Mesothelial cell of epicardium (in vitro differentiated cells): ENCODE data around the gene CLEC16A. TPM values are rescaled to one million over a fixed set of nuclear protein-coding genes. Genes with fewer than 3 reads are reported as not detected.

ENCODE experiments used
- DNase-seq, 2 experiments: peaks; one replicate each; pipeline ENCODE4 v3.0.0; 2021; ENCODE audit warnings: low spot score in 2 of 2; ENCODE audit not compliant: unreplicated experiment in 2 of 2
- H3K27ac Mint-ChIP-seq: 2 replicates; pipeline ENCODE4 v1.8.0; 2021; ENCODE audit warnings: mixed read lengths
- H3K27me3 Mint-ChIP-seq: 2 replicates; pipeline ENCODE4 v1.8.0; 2021; ENCODE audit warnings: low read depth, mixed read lengths
- H3K36me3 Mint-ChIP-seq: 2 replicates; pipeline ENCODE4 v1.8.0; 2021; ENCODE audit warnings: mixed read lengths
- H3K4me1 Mint-ChIP-seq: 2 replicates; pipeline ENCODE4 v1.8.0; 2021; ENCODE audit warnings: mixed read lengths
- H3K4me3 Mint-ChIP-seq: 2 replicates; pipeline ENCODE4 v1.8.0; 2021; ENCODE audit warnings: mild to moderate bottlenecking, moderate library complexity, mixed read lengths
- H3K9me3 Mint-ChIP-seq: 2 replicates; pipeline ENCODE4 v1.8.0; 2021; ENCODE audit warnings: mixed read lengths
- total RNA-seq: library from RNA; stranded (reverse); gene quantifications from 3 replicates; pipeline ENCODE4 v1.2.1, GENCODE V29; 2021
- TF ChIP-seq, protein P1 (sequence below): fragments of 200-600 bp; sonication (generic); IDR thresholded peaks from one replicate; pipeline ENCODE4 v1.5.0; 2021; ENCODE audit warnings: antibody characterized with exemption; ENCODE audit not compliant: unreplicated experiment

CLEC16A gene
- total RNA-seq, 1 donor from 2014 or later, result 43.3 TPM

DNA sequence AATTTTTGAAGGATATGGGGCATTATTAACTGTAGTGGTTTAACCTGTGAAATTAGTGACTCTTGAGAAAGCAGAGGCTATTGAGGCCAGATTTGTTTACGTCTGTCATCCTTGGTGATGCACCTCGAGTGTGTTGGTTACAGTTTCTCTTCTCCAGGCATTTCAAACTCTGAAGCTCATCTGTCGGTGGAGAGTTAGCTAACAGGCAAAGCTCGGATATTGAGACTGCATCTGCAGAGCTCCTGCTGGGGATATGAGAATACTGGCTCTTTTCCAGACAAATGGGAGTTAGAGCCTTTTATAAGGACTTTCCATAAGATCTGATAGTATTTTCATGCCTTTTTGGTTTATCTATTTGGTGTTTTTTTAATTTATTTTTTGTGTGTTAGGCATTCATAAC, 6.7 kb downstream of the CLEC16A start:
- Mint-ChIP-seq H3K9me3 (no peaks in the 10 kb centered on the region), H3K27me3 (no peaks in the 10 kb centered on the region), H3K27ac (no peak overlapping the region), H3K4me1 (peaks cover 43% of the 10 kb centered on the region), H3K4me3 (no peak overlapping the region), H3K36me3 (no peaks in the 10 kb centered on the region)
- TF ChIP-seq, protein P1, sequence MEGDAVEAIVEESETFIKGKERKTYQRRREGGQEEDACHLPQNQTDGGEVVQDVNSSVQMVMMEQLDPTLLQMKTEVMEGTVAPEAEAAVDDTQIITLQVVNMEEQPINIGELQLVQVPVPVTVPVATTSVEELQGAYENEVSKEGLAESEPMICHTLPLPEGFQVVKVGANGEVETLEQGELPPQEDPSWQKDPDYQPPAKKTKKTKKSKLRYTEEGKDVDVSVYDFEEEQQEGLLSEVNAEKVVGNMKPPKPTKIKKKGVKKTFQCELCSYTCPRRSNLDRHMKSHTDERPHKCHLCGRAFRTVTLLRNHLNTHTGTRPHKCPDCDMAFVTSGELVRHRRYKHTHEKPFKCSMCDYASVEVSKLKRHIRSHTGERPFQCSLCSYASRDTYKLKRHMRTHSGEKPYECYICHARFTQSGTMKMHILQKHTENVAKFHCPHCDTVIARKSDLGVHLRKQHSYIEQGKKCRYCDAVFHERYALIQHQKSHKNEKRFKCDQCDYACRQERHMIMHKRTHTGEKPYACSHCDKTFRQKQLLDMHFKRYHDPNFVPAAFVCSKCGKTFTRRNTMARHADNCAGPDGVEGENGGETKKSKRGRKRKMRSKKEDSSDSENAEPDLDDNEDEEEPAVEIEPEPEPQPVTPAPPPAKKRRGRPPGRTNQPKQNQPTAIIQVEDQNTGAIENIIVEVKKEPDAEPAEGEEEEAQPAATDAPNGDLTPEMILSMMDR, result no peak
- DNase-seq, result no peak

DNA sequence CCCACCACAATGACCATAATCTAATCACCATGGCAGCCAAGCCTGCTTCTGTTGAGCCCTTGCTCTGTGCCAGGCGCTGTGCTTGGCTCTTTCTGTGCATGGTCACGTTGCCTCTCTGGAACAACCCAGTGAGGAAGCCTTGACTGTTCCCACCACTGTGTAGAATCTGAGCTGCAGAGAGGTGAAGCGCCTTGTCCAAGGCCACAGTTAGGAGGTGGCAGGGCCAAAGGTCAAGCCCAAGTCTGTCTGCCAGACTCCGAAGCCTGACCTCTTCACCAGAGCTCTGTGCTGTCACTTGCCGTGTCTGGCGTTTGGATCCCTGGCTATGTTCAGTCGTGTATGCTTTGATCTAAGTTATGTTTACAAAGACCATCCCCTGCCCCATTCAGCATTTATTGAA, 10.5 kb downstream of the CLEC16A start:
- no peak for DNase-seq
- TF ChIP-seq, protein P1, result no peak
- Mint-ChIP-seq H3K4me3 (no peak overlapping the region), H3K4me1 (peaks cover 17% of the 10 kb centered on the region), H3K9me3 (no peaks in the 10 kb centered on the region), H3K36me3 (peaks cover 2% of the 10 kb centered on the region), H3K27me3 (no peaks in the 10 kb centered on the region), H3K27ac (no peak overlapping the region)

DNA sequence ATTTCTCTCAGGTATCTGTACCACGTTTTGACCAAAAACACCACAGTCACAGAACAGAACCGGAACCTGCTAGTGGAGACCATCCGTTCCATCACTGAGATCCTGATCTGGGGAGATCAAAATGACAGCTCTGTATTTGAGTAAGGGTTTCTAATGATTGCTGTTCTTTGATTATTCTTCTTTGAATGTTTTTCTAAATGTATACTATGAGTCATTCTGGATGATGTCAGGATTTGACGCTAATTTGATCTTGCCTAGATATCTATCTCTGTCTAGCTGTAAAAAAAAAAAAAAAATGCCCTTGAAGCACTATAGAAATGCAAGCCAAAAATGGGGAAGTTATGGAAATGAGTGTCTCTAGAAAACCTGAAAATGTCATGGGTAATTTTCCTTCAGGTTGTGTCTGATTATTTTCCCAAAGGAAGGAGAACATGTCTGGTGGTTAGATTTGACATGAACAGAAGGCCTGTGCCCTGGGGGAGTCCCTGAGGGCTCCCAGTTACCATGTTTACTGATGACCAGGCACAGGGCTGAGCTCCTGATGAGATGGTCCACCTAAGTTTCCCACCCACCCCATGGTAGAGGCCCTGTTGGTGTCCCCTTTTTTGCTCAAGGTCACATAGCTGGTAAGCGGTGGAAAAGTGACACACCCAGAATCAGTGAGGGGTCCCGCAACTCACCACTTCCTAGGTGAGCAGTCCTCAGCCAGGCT, 13.6 kb downstream of the CLEC16A start:
- H3K27ac Mint-ChIP-seq, result no peak overlapping the region
- TF ChIP-seq, protein P1, result no peak
- peaks cover 4% of the 10 kb centered on the region for H3K4me1 Mint-ChIP-seq
- DNase-seq, result no peak
- peaks cover 6% of the 10 kb centered on the region for H3K36me3 Mint-ChIP-seq
- H3K27me3 Mint-ChIP-seq, result no peaks in the 10 kb centered on the region
- H3K4me3 Mint-ChIP-seq, result no peak overlapping the region
- no peaks in the 10 kb centered on the region for H3K9me3 Mint-ChIP-seq

DNA sequence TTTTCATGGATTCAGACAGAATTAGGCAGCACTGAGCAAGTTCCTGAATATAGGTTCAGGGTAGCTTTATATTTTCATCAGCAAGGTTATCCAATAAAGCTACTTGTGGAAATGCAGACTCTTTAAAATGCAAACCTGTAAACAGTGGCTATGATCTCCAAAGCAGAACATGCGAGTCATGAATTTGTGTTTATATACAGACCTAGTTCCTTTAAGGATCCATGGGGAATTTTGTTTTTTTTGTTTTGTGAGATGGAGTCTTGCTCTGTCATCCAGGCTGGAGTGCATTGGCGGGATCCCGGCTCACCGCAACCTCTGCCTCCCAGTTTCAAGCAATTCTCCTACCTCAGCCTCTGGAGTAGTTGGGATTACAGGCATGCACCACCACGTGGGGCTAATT, 14.8 kb downstream of the CLEC16A start:
- no peaks in the 10 kb centered on the region for H3K9me3 Mint-ChIP-seq
- TF ChIP-seq, protein P1, result no peak
- H3K36me3 Mint-ChIP-seq, result peaks cover 10% of the 10 kb centered on the region
- no peaks in the 10 kb centered on the region for H3K27me3 Mint-ChIP-seq
- no peak overlapping the region for H3K27ac Mint-ChIP-seq
- no peak overlapping the region for H3K4me3 Mint-ChIP-seq
- H3K4me1 Mint-ChIP-seq, result peaks cover 3% of the 10 kb centered on the region
- DNase-seq, result no peak

DNA sequence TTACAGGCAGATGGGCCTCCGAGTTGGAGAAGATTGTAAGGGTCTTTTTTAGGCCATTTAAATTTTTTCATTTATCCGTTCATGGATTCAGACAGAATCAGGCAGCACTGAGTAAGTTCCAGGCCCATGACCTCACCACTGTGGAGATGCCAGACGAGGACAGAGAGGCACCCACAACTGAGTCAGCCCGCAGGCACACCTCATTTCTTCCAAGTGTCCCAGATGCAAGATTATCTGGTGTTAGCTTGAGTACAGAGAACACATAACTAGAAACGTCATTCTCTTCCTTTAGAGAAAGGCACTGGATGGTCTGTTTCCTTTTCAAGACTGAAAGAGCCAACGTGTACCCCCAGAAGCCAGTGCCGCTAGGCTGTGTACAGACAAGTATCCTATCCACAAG, 16.9 kb downstream of the CLEC16A start:
- Mint-ChIP-seq H3K9me3 (no peaks in the 10 kb centered on the region), H3K4me3 (no peak overlapping the region), H3K27me3 (no peaks in the 10 kb centered on the region), H3K27ac (no peak overlapping the region), H3K4me1 (peaks cover 6% of the 10 kb centered on the region), H3K36me3 (peaks cover 10% of the 10 kb centered on the region)
- TF ChIP-seq, protein P1, result no peak
- no peak for DNase-seq
